GM19240 (cell line): ENCODE results near the gene OPCML.

Experiments
- DNase-seq: peaks from one replicate; pipeline ENCODE4 v3.0.0; 2011; ENCODE audit warnings: low spot score; ENCODE audit not compliant: insufficient read length

The OPCML gene

DNA sequence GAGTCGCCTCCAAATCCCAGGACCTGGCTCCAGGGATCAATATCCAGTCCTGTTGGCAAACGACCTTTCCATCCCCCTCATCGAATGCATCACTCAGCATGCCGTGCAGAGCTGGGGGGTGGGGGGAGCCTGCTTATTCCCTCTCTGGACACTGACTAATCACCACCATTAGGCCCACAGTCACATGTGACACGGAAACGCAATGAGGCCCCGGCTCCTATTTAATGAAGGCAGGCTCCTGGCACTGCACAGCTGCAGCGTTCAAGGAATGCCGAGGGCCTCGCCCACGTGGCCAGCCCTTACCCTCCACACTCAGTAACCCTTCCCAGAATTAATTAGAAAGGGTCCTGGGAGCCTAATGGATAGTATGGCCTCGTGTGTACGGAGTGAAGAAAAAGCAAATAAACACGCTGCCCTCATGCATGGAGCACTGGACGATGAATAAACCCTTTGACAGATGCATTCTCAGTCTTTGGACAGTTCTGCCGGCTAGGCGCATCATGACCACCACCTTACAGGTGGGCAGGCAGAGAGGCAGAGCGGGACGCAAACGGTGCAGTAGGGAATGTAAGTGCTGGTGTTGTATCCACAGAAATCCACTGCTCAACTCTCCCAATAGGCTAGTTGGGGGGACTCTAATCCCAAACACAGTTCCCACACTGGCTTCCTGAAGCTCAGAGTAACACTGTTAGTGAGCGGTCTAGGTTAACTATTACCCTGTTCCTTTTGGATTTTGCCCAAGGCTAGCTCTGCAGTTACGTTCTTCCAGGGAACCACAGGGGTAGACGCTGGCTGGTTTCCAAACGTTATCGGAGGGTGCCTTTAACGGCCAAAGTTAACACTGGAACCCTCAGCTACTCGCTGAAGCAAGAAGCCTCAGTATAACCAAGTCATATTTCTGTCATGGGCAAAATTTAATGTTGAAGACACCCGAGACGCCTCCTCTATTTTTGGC is 490.1 kb downstream of the OPCML start:
- no peak for DNase-seq

GRCh38 chr11:133041181-133041580 is 491.1 kb downstream of the OPCML start:
- DNase-seq: no peak

DNA sequence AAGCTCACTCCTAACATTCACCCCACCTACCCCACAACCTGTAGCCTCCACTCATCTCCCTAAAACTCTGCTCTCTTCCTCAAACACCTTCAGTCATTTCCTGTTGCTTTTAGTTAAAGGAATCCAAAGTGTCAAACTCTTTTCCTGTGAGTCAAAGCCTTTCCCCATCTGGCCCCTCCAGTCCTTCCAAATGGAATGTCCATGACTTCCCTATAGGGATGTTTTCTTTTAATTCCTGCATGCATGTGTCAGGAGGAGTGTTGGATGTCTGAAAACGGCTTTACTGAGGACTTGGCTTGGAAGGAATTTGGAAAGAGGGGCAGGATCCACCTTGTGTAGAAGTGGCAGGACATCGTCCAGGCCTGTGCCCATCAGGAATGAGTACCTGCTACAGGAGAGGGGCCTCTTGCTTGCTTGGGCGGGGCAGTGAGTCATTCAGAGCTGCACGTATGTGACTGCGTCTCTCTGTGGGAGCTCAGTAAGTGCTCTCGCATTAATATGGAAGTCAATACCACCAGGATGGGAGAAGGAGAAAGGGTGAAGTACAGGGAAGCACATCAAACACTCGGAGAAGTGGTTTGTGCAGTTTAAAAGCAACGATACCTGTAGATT is 491.9 kb downstream of the OPCML start:
- DNase-seq: no peak

DNA sequence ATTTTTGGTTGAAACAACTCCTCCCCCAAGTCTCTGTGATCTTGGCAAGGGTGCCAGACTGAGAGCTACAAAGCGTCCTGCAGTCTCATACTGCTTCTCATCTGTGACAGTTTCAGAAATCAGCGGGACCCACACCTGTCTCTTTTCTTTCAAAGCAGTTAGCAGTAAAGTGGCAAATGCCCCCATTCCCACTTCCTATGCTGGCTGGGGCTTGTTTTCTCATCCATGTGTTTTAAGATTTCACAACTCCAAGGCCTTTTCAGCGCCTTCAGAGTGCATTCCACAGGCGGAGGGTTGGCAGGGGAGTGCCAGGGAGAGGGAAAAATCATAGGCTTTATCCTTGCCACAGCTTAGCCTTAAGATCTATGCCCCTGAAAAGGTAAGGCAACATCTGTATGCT is 493.5 kb downstream of the OPCML start:
- DNase-seq: no peak

DNA sequence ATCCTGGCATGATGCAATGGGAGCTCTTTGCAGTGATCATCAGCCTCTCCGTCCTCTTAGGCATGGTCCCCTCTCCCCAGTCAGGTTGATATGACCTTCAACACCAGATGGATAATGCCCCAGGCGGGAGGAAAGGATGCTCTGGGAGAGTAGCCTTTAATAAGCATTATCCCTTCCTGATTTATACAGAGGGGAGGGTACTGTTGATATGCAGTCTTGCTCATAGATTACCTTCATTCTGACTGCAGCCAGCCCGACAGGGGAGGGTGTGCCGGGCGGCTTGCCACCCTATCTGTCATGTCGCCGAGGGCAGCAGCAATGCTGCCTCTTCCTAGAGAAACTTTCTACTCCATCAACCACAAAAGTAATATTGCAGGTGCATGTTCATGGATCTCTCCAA is 497.4 kb downstream of the OPCML start:
- no peak for DNase-seq

GRCh38 chr11:133029107-133029506 is 503.2 kb downstream of the OPCML start:
- DNase-seq: no peak

GRCh38 chr11:133026952-133027351 is 505.3 kb downstream of the OPCML start:
- DNase-seq: no peak

DNA sequence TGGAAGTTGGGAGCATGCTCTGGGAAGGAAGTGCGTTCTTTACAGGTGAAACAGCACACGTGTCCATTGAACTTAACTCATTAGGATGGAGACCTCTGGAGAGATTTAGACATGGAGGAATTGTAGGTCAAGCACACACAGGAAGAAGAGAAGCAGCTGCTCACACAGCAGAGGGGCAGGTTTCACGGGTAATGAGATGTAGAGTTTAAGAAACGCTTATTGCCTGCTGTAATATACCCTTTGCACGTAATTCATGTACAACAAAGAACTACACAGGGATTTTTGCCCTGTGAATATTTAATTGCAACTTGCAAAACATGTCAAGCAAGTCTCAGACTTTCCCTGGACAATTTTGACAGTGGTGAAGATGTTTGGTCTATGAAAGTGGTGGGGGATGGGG is 508.0 kb downstream of the OPCML start:
- DNase-seq: no peak

DNA sequence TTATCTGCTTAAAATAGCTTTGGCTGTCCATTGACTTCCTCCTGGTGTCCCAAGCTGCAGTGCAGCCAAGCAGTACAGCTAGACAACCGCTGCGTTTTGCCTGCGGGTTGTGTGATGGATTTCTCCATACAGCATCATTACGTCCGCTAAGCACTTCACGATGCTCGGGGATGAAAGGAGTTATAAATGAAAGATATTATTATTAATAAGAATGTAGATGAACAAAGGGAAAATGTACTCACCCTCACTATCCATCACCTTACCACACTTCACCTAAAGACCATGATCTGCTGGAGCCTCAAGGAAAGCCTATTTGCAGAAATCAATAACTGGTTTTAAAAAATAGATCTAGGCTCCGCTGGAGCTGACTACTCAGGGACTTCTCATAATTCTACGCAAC is 509.1 kb downstream of the OPCML start:
- DNase-seq: no peak

DNA sequence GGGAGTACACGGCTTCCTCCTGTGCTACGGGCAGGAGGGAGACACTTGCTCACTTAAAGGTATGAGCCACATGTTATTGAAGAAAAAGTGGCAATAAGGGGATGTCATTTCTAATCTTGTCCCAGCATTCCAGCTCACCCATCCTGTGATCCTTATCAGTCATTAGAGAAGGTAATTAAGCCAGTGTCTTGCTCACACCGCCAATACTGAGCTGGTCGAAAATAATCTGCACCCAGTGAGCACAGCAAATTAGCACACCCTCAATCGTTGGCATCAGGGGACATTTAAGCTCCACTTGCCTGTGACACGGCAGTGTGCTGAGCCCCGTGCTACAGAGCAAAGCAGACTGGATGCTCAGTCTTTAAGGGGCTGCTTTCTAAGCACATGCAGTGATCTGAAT is 510.7 kb downstream of the OPCML start:
- DNase-seq: no peak

- DNase-seq: no peak
These were observed 512.0 kb downstream of the OPCML start for GRCh38 chr11:133020372-133020714.

DNA sequence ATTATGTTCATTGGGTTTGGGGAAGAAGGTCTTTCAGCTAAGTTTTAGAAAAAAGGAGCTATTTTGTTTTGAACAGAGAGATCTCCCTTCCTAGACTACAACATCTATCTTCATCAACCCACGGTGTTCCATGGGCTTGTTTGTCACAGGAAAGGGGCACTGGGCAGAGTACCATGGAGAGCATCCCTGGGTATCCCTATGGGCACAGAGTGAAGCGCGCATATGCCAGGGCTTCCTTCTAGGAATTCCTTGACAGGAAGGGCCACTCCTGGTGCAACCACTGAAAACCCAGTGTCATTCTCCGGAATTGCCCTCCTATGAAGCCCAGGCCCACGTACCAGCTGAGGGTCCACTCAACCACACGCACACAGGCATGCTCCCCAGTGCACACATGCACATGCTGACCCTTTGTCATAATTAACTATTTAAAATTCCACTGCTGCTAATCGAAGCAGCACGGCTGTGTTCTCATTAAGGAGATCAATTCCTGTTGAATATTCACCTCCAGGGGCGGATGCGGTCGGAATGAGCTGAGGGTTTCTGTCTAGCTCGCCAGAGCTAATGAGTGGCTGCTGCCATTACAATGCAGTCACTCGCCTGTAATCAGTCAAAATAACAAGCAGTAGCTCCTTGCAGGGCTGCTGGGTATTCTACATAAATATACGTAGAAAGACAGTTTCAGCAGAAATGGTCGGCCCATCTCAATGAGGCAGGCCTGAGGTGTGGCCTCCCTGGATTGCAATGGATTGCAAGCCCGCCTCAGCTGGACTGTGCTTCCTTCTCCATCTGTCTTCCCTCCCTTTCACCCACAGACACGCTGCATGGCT is 512.5 kb downstream of the OPCML start:
- no peak for DNase-seq

DNA sequence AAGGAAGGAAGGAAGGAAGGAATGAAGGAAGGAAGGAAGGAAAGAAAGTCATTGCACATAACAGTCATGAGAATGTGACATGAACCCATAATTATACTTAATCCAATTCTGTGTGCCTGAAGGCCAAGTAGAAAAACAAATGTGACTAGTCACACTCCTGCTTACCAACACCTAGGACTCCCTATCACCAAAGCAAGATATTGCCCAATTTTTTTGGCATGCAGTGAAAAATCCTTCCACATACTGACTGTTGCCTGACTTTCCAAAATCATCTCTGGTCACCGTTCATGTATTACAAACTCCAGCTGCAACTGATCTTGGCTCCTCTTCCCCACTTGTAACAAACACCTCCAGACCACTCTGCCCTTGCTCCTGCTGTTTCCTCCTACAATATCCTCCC is 516.8 kb downstream of the OPCML start:
- DNase-seq: no peak

DNA sequence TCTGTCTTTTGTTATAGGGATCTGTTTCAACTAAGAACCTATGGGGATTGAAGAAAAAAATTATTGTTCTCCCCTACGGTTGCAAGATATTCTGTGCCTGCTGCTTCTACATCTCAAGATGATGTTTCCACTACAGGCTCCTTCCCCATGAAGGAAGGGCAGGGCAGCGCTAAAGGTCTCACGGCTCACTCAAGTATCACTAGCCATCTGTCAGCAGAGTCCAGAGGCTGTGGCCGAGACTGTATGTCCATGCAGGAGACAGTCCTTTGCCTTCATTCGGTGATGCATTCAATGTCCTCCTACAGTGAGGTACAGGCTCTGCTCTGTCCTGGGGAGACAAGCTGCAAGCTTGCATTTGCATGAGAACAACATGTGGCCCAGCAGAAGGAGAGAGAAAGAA is 518.0 kb downstream of the OPCML start:
- DNase-seq: no peak

DNA sequence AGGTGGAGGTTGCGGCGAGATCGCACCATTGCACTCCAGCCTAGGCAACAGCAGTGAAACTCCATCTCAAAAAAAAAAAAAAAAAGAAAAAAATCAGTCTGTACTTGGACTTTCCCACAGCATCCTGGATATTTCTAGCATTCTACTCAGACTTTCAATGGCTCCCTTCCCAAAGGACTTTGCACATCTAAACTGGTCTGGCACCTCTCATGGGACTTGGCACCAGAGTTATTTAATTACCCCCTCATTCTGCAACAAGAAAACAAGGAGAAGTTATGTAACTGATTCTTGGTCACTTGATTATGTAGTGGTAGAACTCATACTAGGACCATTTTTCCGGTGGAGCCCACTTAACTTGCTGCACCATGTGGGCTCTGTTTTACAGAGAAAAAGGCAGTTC is 519.5 kb downstream of the OPCML start:
- no peak for DNase-seq

GRCh38 chr11:133011604-133012003 is 520.7 kb downstream of the OPCML start:
- DNase-seq: no peak

DNA sequence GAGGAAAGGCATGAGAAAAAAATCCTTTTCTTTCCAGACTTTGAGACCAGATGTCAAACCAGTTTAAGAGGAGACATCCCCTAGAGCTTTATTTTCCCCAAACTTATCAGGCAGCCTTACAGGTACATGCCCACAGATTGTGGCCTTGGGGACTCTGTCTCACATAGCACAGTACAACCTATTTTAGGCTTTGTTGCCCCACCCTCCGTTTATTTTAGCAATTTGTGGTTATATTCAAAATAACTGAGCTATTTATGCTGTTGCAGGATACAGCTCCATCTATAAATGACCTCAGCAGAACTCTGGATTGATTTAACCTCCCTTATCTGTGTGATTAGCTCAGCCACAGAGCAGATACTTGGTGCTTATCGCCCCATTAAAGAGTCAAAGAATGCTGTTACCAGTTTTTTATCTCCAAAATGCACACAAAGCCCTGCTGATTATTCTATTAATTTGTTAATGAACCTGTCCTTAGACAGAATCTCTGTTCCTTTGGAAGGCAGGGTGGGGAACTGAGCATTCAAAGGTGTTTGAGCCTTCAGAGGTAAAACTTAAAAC is 525.2 kb downstream of the OPCML start:
- DNase-seq: no peak

GRCh38 chr11:133004369-133004768 is 527.9 kb downstream of the OPCML start:
- DNase-seq: no peak

DNA sequence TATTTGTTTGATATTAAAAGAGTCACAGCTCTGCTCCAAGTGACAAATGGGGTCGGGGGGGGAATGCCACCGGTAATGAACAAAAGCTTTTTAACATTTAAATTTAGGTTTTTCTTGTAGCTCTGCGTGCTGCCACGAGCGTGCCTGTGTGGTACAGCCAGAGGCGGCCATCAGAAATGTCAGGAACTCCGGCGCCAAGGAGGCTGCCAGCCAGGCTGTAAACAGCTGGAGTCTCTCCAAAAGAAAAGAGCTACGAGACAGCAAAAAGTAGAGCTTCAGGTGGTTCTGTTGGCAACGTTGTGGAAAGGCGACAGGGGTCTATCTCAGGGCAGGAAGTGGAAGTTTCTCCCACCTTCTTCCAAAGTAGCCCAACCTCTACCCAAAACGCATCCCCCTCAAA is 532.8 kb downstream of the OPCML start:
- DNase-seq: no peak

- DNase-seq: no peak
These were observed 533.3 kb downstream of the OPCML start for GRCh38 chr11:132999031-132999430.

DNA sequence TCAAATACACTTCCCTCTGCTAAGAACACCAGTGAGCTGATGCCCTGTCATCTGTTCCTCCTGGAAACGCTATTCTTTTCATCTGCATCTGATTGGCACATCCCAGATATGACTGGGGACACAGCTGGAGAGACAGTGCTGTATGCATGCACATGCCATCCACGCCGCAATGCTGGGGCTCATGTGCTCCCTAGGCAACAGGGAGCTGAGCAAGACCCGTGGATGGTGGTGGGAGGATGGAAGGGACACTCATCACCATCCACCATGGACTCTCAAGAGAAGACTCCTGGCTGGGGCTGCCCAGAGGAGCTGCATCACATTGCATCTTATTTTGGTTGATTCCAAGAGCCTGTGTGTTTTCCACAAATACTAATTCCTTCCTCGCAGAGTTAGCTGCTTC is 534.9 kb downstream of the OPCML start:
- no peak for DNase-seq

- DNase-seq: no peak
These were observed 537.3 kb downstream of the OPCML start for GRCh38 chr11:132994966-132995365.
